Fibroblast of lung (primary cell): ENCODE data around the gene KCNN3. TPM values are rescaled to one million over a fixed set of nuclear protein-coding genes. Genes with fewer than 3 reads are reported as not detected.
"Not testable (repeated sequence)": the region's sequence is repeated elsewhere in the genome, so short reads cannot be mapped to it uniquely, and the experiment has no call there.

ENCODE experiments used
- DNase-seq, 2 donors: peaks; one replicate each; pipeline versions ENCODE4 v3.0.0 to v3.0.0-alpha.2; 2010; ENCODE audit warnings: low read depth in 2 of 2
- H2AFZ ChIP-seq: 2 replicates; pipeline ENCODE4 v1.5.1; 2012; ENCODE audit warnings: low read length, control low read depth, inconsistent platforms
- H3K27ac ChIP-seq: 2 replicates; pipeline ENCODE4 v1.5.1; 2011; ENCODE audit warnings: low read length, control low read depth; ENCODE audit not compliant: insufficient read depth
- H3K27me3 ChIP-seq: 2 replicates; pipeline ENCODE4 v1.5.1; 2011; ENCODE audit warnings: mild to moderate bottlenecking, low read length; ENCODE audit not compliant: control insufficient read depth, insufficient read depth
- H3K36me3 ChIP-seq: 2 replicates; pipeline ENCODE4 v1.5.1; 2011; ENCODE audit warnings: low read length; ENCODE audit not compliant: control insufficient read depth, insufficient read depth
- H3K4me1 ChIP-seq: 2 replicates; pipeline ENCODE4 v1.5.1; 2011; ENCODE audit warnings: low read length; ENCODE audit not compliant: control insufficient read depth, insufficient read depth; ENCODE audit errors: extremely low read depth
- H3K4me2 ChIP-seq: 2 replicates; pipeline ENCODE4 v1.5.1; 2011; ENCODE audit warnings: low read length, control low read depth; ENCODE audit not compliant: insufficient read depth; ENCODE audit errors: extremely low read depth
- H3K4me3 ChIP-seq, 4 experiments: fragments of 200-600 bp in 1 of 4; sonication (generic) in 1 of 4; replicated peaks in 1 of 4; 2 replicates each; pipeline ENCODE4 v1.5.1; 2011 to 2016; ENCODE audit warnings: low read length in 4 of 4, low read depth in 3 of 4, mild to moderate bottlenecking in 3 of 4, control low read depth in 2 of 4, inconsistent platforms in 1 of 4, mixed read lengths in 1 of 4; ENCODE audit not compliant: insufficient read depth in 1 of 4; ENCODE audit errors: control extremely low read depth in 1 of 4
- H3K79me2 ChIP-seq: 2 replicates; pipeline ENCODE4 v1.5.1; 2012; ENCODE audit warnings: mild to moderate bottlenecking, low read length, inconsistent platforms; ENCODE audit not compliant: control insufficient read depth, insufficient read depth
- H3K9ac ChIP-seq: 2 replicates; pipeline ENCODE4 v1.5.1; 2011; ENCODE audit warnings: mild to moderate bottlenecking, low read length, control low read depth; ENCODE audit not compliant: insufficient read depth
- H3K9me3 ChIP-seq: 2 replicates; pipeline ENCODE4 v1.5.1; 2012; ENCODE audit warnings: low read depth, low read length; ENCODE audit not compliant: control insufficient read depth, insufficient read depth
- H4K20me1 ChIP-seq: 2 replicates; pipeline ENCODE4 v1.5.1; 2011; ENCODE audit warnings: low read length; ENCODE audit not compliant: control insufficient read depth, insufficient read depth; ENCODE audit errors: extremely low read depth
- EZH2 ChIP-seq: IDR thresholded peaks from 2 replicates; pipeline ENCODE4 v1.5.1; 2012; ENCODE audit warnings: low read length, control low read depth, mild to moderate bottlenecking; ENCODE audit errors: missing control alignments
- polyA plus RNA-seq, 2 donors: library from polyadenylated mRNA; depleted of rRNA in 1 of 2; stranded (reverse) in 1 of 2; unstranded in 1 of 2; fragments of >200 nt; gene quantifications; 2 replicates each; pipeline ENCODE4 v1.2.1, GENCODE V29; 2011 to 2012; ENCODE audit warnings: missing spikeins in 1 of 2
- total RNA-seq: library from RNA; depleted of rRNA; stranded (reverse); fragments of >200 nt; gene quantifications from 2 replicates; pipeline ENCODE4 v1.2.1, GENCODE V29; 2014
- TF ChIP-seq, protein P1 (sequence below), 2 donors: IDR thresholded peaks in 1 of 2; conservative IDR thresholded peaks in 1 of 2; 1 replicate in 1 of 2; 2 replicates in 1 of 2; pipeline ENCODE4 v1.5.1; 2011 to 2012; ENCODE audit warnings: low read length in 2 of 2, control low read depth in 1 of 2, inconsistent platforms in 1 of 2, low read depth in 1 of 2, mild to moderate bottlenecking in 1 of 2

Gene KCNN3
- total and polyA plus RNA-seq, 2 donors (not counting 1 experiment from before 2014, with no cell fraction given): not detected

DNA sequence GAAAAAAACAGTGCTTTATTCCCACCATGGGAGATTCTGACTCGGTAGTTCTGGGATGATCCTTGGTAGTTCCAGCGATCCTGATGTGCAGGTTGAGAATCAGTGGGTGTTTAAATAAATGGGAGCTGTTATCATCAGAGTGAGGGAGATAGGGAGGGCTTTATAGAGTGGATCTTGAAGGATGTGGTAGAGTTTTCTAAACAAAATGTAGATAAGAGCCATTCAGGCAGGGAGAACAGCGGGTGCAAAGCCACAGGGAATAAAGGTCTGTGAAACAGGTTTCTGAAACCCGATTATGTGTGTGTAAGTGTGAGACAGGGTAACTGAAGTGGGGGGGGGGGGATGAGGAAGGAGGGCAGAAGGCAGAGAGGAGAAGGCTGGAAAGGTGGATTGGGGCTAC is 186.3 kb downstream of the KCNN3 start:
- DNase-seq: no peak
- Histone ChIP-seq H4K20me1 (no peaks in the 10 kb centered on the region), H3K27me3 (no peaks in the 10 kb centered on the region), H3K36me3 (no peaks in the 10 kb centered on the region), H3K9ac (no peak overlapping the region), H3K4me1 (no peaks in the 10 kb centered on the region), H2AFZ (no peak overlapping the region), H3K4me2 (no peak overlapping the region), H3K9me3 (no peaks in the 10 kb centered on the region), H3K79me2 (no peaks in the 10 kb centered on the region), H3K27ac (no peak overlapping the region), H3K4me3 (no peak overlapping the region)
- TF ChIP-seq, protein P1, sequence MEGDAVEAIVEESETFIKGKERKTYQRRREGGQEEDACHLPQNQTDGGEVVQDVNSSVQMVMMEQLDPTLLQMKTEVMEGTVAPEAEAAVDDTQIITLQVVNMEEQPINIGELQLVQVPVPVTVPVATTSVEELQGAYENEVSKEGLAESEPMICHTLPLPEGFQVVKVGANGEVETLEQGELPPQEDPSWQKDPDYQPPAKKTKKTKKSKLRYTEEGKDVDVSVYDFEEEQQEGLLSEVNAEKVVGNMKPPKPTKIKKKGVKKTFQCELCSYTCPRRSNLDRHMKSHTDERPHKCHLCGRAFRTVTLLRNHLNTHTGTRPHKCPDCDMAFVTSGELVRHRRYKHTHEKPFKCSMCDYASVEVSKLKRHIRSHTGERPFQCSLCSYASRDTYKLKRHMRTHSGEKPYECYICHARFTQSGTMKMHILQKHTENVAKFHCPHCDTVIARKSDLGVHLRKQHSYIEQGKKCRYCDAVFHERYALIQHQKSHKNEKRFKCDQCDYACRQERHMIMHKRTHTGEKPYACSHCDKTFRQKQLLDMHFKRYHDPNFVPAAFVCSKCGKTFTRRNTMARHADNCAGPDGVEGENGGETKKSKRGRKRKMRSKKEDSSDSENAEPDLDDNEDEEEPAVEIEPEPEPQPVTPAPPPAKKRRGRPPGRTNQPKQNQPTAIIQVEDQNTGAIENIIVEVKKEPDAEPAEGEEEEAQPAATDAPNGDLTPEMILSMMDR (conservative IDR thresholded peaks at IDR 0.05 in 1 of 2, IDR thresholded peaks at IDR 0.05 in 1 of 2; ENCODE audit: low read depth in 1 of 2, low read length in 2 of 2): no peak
- TF ChIP-seq EZH2: no peak

DNA sequence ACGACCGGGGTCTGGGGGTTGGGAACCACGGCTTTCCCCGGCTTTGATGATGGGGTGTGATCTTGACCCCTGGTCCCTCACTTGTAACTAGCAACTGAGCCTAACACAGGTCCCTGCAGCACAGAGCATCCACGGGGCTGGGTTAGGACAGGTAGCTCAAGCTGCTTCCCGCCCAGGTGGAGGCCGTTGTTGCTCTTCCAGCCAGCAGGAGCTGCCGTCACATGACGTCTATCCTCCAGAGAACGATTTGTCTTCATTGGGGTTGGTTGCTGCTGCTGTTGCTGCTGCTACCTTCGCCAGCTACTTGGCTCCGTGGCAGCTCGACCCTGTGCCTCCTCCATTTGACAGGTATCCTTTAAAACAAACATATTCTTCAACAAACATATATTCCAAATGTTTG is 187.8 kb downstream of the KCNN3 start:
- Histone ChIP-seq H3K27ac (no peak overlapping the region), H3K36me3 (no peaks in the 10 kb centered on the region), H3K4me2 (no peak overlapping the region), H4K20me1 (no peaks in the 10 kb centered on the region), H3K9ac (no peak overlapping the region), H3K9me3 (no peaks in the 10 kb centered on the region), H3K4me1 (no peaks in the 10 kb centered on the region), H3K79me2 (no peaks in the 10 kb centered on the region), H3K4me3 (no peak overlapping the region), H2AFZ (no peak overlapping the region), H3K27me3 (no peaks in the 10 kb centered on the region)
- TF ChIP-seq, protein P1 (conservative IDR thresholded peaks at IDR 0.05 in 1 of 2, IDR thresholded peaks at IDR 0.05 in 1 of 2; ENCODE audit: low read depth in 1 of 2, low read length in 2 of 2): no peak
- no peak for TF ChIP-seq EZH2
- no peak for DNase-seq

DNA sequence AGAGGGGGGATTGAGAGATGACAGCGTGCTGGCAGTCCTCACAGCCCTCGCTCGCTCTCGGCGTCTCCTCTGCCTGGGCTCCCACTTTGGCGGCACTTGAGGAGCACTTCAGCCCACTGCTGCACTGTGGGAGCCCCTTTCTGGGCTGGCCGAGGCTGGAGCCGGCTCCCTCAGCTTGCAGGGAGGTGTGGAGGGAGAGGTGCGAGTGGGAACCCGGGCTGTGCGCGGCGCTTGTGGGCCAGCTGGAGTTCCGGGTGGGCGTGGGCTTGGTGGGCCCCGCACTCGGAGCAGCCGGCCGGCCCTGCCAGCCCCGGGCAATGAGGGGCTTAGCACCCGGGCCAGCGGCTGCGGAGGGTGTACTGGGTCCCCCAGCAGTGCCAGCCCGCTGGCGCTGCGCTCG is 192.2 kb downstream of the KCNN3 start:
- H3K36me3 ChIP-seq, H3K27ac ChIP-seq, H3K4me3 ChIP-seq, H3K9me3 ChIP-seq, H2AFZ ChIP-seq, H3K4me2 ChIP-seq, H3K9ac ChIP-seq, DNase-seq, H3K27me3 ChIP-seq, H4K20me1 ChIP-seq, H3K4me1 ChIP-seq, H3K79me2 ChIP-seq: not testable (repeated sequence)

- not testable (repeated sequence) for H3K4me1 ChIP-seq, H3K9me3 ChIP-seq, H3K4me3 ChIP-seq, H3K79me2 ChIP-seq, DNase-seq, H3K4me2 ChIP-seq, H3K27me3 ChIP-seq, H4K20me1 ChIP-seq, H2AFZ ChIP-seq, H3K9ac ChIP-seq, H3K36me3 ChIP-seq, H3K27ac ChIP-seq
These were observed 193.2 kb downstream of the KCNN3 start for GRCh38 chr1:154676847-154677246.

- H3K9me3 ChIP-seq, H4K20me1 ChIP-seq, H3K36me3 ChIP-seq, H3K79me2 ChIP-seq, H3K27ac ChIP-seq, H3K27me3 ChIP-seq, H3K9ac ChIP-seq, H2AFZ ChIP-seq, DNase-seq, H3K4me1 ChIP-seq, H3K4me2 ChIP-seq, H3K4me3 ChIP-seq: not testable (repeated sequence)
These were observed 195.6 kb downstream of the KCNN3 start for GRCh38 chr1:154674456-154674855.
